BE2C (cell line): ENCODE results near the gene NCR3LG1.

Experiments
- DNase-seq: peaks from one replicate; pipeline ENCODE4 v3.0.0-alpha.2; 2020
- H3K27me3 ChIP-seq: fragments of 250-450 bp; sonication (Bioruptor Pico); 2 replicates; pipeline ENCODE4 v1.5.1; 2020; ENCODE audit warnings: mild to moderate bottlenecking
- H3K36me3 ChIP-seq: fragments of 250-450 bp; sonication (Bioruptor Pico); 2 replicates; pipeline ENCODE4 v1.5.1; 2020; ENCODE audit warnings: mild to moderate bottlenecking
- H3K4me1 ChIP-seq: fragments of 250-450 bp; sonication (Bioruptor Pico); 2 replicates; pipeline ENCODE4 v1.5.1; 2020
- H3K4me3 ChIP-seq: 2 replicates; pipeline ENCODE4 v1.5.1; 2011; ENCODE audit warnings: low read depth, low read length
- H3K9me3 ChIP-seq: fragments of 250-450 bp; sonication (Bioruptor Pico); 2 replicates; pipeline ENCODE4 v1.5.1; 2020
- TF ChIP-seq, protein P1 (sequence below): IDR thresholded peaks from 2 replicates; pipeline ENCODE4 v1.5.1; 2012; ENCODE audit warnings: mild to moderate bottlenecking, low read depth, low read length

NCR3LG1 gene

DNA sequence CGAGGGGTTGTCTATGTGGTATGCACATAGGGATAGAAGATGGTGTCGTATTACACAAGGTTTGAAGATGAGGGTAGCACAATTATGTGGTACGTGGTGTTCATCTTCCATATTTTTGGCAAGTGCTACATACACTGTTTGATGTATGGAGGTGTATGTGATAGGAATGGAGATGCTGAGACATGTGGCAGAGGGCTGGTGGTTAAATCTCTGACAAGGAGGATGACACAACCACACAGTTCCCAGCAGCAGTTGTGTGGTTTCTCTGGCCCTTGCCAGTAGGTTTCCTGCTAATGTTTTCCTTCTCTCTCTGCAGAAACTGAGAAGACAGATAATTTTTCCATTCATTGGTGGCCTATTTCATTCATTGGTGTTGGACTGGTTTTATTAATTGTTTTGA is 17.0 kb downstream of the NCR3LG1 start:
- Histone ChIP-seq H3K36me3 (no peaks in the 10 kb centered on the region), H3K4me1 (no peaks in the 10 kb centered on the region), H3K27me3 (no peaks in the 10 kb centered on the region), H3K9me3 (no peaks in the 10 kb centered on the region), H3K4me3 (no peak overlapping the region)
- no peak for DNase-seq
- TF ChIP-seq, protein P1, sequence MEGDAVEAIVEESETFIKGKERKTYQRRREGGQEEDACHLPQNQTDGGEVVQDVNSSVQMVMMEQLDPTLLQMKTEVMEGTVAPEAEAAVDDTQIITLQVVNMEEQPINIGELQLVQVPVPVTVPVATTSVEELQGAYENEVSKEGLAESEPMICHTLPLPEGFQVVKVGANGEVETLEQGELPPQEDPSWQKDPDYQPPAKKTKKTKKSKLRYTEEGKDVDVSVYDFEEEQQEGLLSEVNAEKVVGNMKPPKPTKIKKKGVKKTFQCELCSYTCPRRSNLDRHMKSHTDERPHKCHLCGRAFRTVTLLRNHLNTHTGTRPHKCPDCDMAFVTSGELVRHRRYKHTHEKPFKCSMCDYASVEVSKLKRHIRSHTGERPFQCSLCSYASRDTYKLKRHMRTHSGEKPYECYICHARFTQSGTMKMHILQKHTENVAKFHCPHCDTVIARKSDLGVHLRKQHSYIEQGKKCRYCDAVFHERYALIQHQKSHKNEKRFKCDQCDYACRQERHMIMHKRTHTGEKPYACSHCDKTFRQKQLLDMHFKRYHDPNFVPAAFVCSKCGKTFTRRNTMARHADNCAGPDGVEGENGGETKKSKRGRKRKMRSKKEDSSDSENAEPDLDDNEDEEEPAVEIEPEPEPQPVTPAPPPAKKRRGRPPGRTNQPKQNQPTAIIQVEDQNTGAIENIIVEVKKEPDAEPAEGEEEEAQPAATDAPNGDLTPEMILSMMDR, result no peak

GRCh38 chr11:17369094-17369493 is 17.5 kb downstream of the NCR3LG1 start:
- no peak for DNase-seq
- TF ChIP-seq, protein P1, result no peak
- Histone ChIP-seq H3K36me3 (no peaks in the 10 kb centered on the region), H3K9me3 (no peaks in the 10 kb centered on the region), H3K27me3 (no peaks in the 10 kb centered on the region), H3K4me3 (no peak overlapping the region), H3K4me1 (no peaks in the 10 kb centered on the region)

DNA sequence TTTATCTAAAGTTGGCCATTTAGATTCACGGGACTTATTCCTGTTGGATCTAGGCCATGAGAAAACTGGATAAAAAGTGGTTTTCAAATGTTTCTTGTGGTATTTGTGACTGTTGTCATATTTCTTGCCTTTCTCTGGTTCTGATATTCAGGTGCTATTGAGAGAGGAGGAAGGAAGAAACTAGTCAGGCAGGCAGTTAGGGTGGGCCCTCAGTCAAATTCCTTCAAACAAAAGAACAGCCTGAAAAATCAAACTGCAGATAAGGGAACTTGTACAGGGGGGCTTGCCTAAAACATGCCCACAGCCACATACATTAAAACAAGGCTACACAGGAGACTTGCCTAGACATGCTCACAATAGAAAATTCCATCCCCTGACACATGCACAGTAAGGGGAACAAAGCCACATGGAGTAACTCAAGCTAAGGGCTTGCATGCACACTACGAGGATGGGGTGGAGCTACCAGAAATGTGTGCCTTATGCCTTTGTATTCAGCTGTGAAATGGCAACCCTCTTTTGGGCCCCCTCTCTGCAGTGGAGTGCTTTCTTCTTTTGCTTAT is 18.2 kb downstream of the NCR3LG1 start:
- TF ChIP-seq, protein P1, result no peak
- no peaks in the 10 kb centered on the region for H3K36me3 ChIP-seq
- H3K4me3 ChIP-seq, result no peak overlapping the region
- H3K9me3 ChIP-seq, result no peaks in the 10 kb centered on the region
- no peak for DNase-seq
- no peaks in the 10 kb centered on the region for H3K4me1 ChIP-seq
- no peaks in the 10 kb centered on the region for H3K27me3 ChIP-seq

DNA sequence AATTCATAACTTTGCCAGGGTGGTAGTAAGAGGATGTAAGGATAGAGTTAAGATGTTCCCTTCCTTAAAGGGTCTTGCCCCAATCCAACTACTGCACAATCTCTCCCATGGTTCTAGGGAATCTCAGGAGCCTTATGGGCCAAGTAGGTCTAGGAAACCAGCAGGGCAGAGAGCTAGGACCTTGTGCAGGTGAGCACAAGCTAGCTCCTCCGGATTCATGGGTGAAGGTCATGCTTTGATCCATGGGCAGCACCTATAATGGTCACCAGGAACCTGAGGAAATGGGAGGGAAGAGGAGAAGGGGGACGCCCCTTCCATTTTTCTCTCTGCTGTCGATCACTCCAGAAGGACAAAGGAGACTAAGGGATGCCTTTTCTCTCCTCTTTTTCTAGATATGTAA is 20.0 kb downstream of the NCR3LG1 start:
- DNase-seq, result no peak
- Histone ChIP-seq H3K36me3 (no peaks in the 10 kb centered on the region), H3K4me3 (no peak overlapping the region), H3K9me3 (no peaks in the 10 kb centered on the region), H3K27me3 (no peaks in the 10 kb centered on the region), H3K4me1 (no peaks in the 10 kb centered on the region)
- TF ChIP-seq, protein P1, result no peak

- no peaks in the 10 kb centered on the region for H3K9me3 ChIP-seq
- H3K4me1 ChIP-seq, result no peaks in the 10 kb centered on the region
- TF ChIP-seq, protein P1, result no peak
- DNase-seq, result no peak
- no peaks in the 10 kb centered on the region for H3K27me3 ChIP-seq
- H3K4me3 ChIP-seq, result no peak overlapping the region
- H3K36me3 ChIP-seq, result no peaks in the 10 kb centered on the region
These were observed 23.9 kb downstream of the NCR3LG1 start for GRCh38 chr11:17375547-17375946.

DNA sequence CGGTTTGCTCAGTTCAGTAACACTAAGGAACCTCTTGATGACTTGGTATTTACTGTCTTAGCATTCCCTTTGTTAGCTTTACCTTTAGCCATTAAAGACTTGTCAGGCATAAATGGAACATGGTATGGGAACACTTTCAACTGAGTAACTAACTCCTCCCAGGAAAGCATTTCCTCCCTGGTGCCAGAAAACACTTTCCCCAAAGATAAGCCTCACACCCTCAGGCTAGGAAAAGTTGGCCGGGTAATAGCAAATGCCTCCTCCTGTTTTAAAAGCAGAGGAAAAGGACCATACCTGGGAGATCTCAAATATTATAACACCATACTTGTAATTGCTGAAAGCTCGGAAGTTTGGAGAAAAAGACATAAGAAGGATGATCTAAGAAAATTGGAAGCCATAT is 24.9 kb downstream of the NCR3LG1 start:
- no peaks in the 10 kb centered on the region for H3K4me1 ChIP-seq
- H3K4me3 ChIP-seq, result no peak overlapping the region
- no peaks in the 10 kb centered on the region for H3K27me3 ChIP-seq
- DNase-seq, result no peak
- no peaks in the 10 kb centered on the region for H3K36me3 ChIP-seq
- TF ChIP-seq, protein P1, result no peak
- H3K9me3 ChIP-seq, result no peaks in the 10 kb centered on the region
